Esophagus mucosa (tissue), 1 donor: ENCODE measurements around the gene SYT13. TPM values are rescaled to one million over a fixed set of nuclear protein-coding genes. Genes with fewer than 3 reads are reported as not detected.

ENCODE experiments used
- ATAC-seq: fragments of 200-7000 bp; cut with Tn5 transposase; one replicate; pipeline ENCODE4 v1.9.1; 2020
- total RNA-seq: library from RNA; stranded (reverse); gene quantifications from one replicate; pipeline ENCODE4 v1.2.4, GENCODE V29; 2023
- donor health status: DM: yes; HTN: yes; CAD: no.

Gene SYT13, protein sequence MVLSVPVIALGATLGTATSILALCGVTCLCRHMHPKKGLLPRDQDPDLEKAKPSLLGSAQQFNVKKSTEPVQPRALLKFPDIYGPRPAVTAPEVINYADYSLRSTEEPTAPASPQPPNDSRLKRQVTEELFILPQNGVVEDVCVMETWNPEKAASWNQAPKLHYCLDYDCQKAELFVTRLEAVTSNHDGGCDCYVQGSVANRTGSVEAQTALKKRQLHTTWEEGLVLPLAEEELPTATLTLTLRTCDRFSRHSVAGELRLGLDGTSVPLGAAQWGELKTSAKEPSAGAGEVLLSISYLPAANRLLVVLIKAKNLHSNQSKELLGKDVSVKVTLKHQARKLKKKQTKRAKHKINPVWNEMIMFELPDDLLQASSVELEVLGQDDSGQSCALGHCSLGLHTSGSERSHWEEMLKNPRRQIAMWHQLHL
- total RNA-seq = not detected

DNA sequence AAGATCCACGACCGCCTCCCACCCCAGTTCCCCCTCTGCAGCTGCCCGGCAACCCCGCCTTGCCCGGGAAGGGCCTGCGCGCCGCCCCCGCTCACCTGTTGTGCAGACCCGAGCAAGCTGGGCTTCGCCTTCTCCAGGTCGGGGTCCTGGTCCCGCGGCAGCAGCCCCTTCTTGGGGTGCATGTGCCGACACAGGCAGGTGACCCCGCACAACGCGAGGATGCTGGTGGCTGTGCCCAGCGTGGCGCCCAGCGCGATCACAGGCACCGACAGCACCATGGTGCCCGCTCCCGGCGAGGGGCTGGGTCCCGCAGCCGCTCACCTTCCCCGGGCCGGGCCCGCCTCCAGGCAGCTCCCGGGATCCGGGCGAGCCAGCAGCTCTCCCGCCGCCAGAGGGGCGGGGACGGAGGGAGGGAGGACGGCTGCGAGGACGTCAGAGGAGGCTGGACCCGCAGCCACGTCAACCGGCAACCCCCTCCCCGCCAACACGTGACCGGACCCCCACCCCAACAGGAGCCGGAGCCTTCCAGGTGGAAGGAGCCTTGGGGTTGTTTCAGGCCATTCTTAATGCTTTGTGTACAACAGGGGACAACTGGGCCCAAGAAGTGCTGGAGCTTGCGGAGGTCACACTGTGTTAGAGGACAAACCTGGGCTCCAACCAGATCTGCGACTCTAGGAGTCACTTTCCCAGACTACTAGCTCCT lies at the start of gene SYT13:
Gene SYT13 (minus strand): TSS at position 412 of the 703 bp plus-strand sequence. CDS start 134 bp downstream, at position 278.
- peak; percentile 49 for ATAC-seq

DNA sequence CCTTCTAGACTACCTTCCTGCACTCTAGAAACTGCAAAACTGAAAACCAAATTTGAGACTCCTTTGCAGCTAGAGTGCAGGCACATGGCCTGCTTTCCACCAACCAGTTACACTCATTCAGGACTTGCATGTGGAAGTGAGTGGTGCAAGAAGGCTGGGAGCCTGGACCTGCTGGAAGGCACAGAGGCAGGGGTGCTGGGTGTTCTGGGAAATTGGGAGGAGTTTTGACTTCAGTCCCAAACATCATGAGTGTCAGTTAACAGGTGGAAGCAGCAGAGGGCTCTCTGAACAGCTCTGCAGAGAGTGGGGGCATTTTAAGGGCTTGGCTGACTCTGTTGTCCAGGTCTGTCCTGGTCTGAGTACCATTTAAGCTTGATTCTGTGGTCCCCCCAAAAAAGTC lies 49.3 kb upstream of the SYT13 start:
- no peak for ATAC-seq

DNA sequence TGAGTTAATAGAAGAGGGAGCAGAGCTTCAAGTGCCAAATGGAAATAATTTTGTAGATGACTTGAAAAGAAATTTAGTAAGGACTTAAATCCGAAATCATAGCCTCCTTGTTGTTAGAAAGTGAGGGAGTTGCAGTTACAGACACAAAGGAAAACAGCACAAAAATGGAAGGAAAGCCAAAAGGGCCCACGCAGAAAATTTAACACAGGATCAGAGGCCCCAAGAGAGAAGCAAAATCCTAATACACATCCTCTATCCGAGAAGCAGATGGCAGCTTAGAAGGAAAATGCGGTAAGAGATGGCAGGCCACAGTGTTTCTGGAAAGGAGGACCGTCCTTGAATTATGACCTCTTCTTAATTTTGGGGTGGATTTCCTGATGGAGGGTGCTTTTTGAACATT lies 48.7 kb upstream of the SYT13 start:
- ATAC-seq = no peak

DNA sequence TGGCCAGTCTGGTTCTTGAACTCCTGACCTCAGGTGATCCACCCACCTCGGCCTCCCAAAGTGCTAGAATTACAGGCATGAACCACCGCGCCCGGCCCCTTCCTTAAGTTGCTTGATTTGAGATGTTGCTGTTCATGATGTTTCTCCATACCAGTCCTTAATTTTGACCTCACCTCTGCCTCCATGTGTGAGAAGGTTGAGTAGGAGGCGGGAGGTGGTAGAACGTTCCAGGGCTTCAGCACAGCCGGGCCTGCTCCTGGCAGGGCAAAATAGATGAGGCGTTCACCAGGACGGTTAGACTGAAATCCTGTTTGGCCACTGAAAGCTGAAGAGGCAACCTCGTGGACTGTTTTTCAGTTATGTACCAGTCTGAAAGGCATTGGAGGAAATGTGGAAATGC lies 48.3 kb upstream of the SYT13 start:
- no peak for ATAC-seq

DNA sequence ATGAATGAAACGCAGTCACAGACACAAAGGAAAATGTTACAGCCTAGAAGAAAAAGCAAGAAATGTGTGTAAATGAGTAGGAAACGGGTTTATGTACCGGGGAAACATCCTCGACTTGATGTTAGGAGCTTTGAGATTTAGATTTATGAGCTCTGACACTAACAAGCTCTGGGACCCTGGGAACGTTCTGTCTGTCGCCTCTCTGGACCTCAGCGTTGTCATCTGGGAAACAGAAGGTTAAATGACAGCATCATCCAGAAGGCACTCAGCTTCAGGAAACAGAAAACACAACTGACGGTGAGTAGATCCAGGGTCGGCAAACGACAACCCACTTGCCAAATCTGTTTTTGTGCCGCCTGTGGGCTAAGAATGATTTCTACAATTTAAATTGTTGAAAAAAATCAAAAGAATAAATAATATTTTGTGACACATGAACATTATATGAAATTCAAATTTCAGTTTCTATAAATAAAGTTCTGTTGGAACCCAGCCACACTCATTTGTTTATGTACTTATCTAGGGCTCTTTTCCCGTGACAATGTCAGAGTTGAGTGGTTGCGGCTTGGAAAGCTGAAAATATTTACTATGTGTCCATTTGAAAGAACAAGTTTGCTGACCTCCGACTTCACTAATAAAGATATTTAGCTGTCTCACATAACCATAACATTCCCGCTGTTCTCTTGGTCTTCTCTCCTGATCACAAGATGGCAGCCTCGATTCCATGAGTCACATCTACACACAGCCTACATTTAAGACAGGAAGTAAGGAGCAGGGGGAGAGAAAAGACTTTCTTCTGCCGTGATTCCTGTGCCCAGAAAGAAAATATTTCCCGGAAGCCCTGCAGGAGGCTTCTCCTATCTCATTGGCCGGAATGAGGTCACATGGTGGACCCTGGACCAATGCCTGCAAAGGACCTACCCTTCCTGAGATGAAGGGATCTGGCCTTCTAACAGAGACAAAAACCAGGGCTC lies 47.1 kb upstream of the SYT13 start:
- ATAC-seq = no peak

DNA sequence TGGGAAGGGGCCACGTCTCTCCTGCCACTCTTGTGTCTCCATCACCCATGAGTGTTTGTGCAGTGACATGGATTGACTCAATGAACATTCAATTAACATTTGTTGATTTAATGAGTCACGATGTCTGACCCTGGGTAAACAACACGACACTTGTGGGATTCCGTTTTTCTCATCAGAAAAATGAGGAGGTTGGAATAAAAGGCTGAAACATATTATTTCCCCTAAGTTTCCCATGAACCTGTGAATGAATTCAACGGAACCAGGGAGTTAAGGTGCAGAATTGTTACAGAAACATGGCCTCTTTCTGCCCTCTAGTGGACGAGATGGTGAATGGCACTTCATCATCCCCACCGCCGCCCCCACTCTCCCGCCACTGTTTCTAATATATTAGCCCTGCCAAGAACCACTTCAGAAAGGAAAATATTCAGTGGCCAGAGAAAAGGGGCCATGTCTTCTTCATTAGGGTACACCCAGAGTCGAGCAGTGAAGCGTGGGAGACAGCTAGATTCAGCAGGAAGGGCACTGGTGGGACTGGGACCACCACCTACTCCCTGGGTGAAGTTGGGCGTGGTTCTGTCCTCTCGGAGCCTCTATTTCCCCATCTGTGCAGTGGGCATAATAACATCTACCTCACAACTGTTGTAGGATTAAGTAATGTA lies 46.3 kb upstream of the SYT13 start:
- ATAC-seq = peak; percentile 62

DNA sequence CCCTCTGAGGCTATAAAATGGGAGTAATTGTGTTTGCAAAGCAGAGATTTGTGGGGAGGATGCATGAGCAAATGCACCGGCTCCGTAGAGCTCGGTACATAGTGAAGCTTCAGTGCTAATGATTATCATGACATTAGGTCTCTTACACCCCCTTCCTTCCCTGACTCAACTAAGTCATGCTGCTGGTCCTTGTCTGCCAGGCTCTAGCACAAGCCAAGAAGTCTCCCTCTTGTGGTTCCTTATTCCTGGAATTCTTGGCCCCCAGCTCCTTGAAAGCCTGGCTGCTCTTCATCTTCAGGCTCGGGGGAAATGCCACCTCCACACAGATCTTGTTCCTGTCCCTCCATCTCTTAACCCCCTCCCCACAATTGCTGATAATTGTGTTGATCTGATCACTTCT lies 45.7 kb upstream of the SYT13 start:
- no peak for ATAC-seq

DNA sequence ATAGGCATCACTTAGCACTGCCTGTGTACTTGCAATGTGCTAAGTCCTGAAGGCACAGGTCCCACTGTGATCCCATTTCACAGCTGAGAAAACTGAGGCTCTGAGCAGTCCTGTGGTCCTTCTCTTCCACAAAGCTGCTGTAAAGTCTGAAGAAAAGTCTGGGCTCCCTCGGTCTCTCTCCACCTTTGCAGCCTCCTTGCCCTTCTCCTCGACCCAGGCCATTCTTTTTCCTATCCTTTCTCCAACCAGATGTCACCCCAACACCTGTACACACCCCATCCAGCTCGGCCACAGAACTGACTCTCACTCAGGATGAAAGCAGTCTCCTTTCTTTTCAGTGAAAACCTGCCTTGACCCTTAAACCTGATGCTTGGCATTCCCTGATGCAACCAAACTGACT lies 42.6 kb upstream of the SYT13 start:
- no peak for ATAC-seq

DNA sequence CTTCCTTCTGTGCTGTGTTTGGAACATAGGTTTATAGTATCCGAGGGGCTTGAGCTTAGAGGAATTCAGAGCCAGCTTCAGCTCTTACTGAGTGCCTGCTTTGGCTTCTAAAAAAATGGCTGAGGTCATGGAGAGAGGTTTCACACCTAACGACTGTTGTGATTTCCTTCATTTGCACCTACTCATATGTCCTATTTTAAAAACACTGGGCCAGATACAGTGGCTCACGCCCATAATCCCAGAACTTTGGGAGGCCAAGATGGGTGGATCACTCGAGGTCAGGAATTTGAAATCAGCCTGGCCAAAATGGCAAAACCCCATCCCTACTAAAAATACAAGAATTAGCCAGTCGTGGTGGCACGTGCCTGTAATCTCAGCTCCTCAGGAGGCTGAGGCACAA lies 38.3 kb upstream of the SYT13 start:
- ATAC-seq = no peak

DNA sequence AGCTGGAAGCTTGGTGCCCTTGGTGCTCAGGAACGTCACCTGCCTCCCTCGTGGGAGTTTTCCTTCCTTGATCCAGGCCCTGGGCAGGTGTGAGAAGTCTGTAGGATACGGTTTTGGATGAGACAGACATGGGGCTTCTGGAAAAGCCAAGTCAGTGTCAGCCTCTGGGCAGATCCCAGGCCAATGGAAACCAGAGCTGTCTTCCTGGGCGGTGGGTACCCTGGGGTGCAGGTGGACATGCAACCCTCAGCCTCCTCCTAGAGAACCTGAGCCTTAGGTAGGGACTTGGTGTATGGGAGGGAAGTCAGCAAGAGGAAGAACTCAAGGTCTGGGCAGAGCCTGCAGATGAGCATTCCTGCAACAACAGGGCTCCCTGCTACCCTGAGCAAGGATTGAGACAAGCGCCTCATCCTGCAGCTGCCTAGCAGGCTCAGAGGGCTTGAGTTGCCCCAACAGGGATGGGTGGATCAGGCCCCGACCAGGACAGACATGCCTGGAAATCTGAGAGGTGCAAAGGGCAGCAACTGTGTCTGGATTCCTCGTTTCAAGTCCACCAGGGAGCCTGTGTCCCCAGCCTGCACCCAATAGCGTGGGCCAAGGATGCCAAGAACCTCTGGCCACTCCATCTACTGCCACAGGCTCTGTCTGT lies 37.6 kb upstream of the SYT13 start:
- peak; percentile 25 for ATAC-seq

DNA sequence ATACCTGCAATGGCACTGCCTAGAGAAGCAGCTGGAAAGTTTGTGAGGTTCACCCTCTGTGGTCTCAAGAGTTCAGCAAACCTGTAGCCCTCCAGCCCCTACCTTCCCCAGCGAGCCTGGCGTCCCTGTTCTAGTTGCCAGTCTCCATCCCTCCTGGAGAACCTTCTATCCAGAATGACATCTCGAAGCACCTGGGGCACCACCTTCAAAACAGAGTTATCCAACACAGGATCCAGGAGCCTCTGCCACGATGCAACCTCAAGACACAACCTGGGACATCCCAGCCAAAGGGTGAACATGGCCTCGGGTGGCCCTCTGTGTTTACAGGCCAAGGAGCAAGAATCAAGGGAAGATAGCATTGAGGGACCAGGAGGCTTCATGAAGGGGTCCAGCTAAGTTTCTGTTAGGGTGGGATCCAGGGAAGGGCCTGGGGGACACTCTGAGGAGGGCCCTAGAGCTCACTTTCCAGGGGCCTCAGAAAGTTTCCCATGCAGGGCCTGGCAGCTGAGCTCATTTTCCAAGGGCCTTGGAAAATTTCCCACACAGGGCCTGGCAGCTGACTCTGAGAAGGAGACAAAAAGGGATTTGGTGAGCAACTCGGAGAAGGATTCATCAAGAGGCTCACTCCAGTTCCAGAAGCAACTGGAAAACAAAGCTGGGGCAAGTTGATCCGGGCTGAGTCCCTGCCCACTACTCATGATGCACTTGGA lies 36.9 kb upstream of the SYT13 start:
- ATAC-seq = no peak

DNA sequence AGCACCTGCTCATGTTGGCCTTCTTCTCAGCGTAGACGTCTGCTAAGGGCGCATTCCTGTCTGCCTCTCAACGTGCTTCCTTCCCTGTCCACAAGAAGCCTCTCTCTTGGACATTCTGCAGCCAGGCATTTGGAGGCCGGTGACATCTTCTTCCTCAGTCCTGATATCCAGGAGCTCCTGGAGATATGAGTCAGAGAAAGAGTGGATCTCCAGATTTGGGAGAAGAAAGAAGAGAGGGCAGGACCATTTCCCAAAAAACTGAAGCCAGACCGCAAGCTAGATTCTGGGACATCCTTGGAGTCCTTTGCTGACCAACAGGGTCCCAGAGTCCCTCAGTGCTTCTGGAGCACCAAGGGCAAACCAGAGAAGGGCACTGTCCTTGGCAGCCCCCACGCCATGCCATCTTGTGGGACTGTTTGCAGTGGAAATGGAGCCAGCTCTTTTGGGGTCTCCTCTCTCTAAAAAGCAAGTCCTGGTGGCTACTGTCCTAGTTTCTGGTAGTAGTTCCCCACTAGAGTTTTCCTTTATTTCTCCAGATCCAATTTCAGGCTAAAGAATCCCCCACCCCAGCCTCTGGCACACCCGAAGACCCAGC lies 36.1 kb upstream of the SYT13 start:
- ATAC-seq = no peak

DNA sequence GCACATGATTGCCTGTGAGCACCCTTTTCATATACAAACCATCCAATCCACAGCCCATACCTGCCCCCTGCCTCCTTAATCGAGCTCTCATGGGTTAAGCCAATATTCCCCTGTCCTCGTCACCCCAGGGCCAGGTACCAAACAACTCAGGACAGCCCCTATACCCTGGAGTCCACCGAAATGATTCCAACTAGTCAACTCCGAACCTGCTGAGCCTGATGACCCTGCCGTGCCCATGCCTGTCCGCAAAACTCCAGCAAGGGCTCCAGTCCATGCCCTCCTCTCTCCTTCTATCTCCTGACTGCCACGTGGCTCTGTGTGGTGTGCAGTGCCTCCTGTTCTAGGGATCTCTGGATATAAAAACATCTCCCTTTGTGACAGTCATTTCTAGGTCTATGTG lies 35.5 kb upstream of the SYT13 start:
- no peak for ATAC-seq

DNA sequence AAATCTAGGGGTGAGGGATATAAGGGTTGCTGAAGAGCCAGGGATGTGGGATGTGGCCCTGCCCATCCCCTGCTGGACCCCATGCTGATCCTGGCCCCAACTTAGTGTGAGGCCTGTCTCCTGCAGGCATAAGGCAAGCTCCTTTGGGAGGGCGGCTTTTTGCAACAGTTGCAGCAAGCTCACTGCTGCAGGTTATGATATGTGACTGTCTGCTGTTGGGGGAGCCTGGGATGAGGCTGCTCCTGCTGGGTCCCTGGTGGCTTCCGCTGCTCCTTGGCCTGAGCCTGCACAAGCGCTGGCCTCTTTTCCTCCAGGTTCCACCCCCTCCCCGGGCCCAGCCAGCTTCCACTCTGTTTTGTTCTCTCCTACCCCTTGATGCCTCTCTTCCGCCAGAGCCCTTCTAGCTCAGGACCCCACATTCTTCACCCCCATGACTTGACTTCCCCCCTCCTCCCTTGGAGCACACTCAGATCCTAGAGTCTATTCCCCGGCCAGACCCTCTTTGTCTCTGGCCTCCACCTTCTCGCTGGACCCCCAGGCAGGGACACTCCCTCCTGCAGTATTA lies 35.0 kb upstream of the SYT13 start:
- ATAC-seq = no peak

DNA sequence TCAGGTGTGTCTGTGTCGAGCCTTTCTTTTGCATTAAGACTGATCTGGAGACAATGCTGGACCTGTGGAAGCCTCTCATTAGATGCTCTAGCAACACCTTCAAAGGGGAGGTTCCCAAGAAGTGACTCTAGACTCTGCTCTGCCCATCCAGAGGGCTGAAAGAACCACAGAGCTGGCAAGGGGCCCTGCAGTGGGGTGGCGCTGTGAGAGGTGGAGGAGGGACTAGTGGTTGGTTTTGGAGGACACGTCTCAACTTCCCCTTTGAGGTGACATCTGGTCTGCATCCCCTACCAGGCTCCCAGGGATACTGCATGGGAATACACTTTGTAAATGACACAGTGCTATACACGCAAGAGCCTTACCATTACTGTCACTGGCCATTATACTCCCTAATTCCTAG lies 34.2 kb upstream of the SYT13 start:
- no peak for ATAC-seq

DNA sequence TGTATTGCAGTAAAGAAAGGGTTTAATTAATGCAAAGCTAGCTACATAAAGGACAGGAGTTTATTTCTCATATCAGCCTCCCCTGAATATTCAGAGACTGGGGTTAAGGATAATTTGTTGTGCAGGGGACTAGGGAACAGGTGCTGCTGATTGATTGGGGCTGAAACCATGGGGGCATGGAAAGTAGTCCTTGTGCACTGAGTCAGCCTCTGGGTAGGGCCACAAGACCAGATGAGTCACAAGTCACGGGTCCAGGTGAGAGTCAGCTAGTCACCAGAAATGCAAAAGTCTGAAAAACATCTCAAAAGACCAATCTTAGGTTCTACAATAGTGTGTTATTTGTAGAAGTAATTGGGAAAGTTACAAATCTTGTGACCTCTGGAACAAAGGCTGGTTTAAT lies 32.9 kb upstream of the SYT13 start:
- no peak for ATAC-seq

DNA sequence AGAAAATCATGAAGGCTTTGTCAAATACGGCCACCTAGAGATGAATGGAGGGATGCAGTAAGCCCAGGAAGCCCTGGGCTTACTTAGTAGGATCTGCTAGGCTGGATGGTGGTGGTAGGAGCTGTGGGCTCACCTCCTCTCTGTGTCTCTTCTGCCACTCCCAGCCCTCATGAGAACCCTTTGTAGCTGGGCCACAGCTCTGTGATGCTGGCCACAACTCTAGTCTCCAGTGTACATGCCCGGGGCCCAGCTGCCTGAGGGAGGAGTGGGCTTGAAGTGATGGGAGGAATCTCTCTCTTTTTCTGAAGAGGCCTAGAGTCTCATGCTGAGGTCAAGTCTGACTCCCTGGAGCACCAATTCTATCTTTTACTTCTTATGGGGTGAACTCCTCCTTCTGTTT lies 32.4 kb upstream of the SYT13 start:
- no peak for ATAC-seq

DNA sequence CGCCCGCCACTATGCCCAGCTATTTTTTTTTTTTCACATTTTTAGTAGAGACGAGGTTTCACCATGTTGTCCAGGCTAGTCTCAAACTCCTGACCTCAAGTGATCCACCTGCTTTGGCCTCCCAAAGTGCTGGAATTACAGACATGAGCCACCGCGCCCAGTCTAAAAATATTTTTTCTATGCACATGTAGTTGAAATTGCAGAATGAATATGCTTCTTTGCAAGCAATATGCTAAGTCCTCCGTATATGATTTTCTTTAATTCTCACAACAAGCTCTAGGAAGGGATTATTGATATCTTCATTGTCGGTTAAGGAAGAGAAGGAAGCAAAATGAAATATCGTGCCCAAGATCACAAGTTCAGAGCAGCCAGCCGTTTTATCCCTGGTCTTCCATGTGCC lies 30.1 kb upstream of the SYT13 start:
- no peak for ATAC-seq

DNA sequence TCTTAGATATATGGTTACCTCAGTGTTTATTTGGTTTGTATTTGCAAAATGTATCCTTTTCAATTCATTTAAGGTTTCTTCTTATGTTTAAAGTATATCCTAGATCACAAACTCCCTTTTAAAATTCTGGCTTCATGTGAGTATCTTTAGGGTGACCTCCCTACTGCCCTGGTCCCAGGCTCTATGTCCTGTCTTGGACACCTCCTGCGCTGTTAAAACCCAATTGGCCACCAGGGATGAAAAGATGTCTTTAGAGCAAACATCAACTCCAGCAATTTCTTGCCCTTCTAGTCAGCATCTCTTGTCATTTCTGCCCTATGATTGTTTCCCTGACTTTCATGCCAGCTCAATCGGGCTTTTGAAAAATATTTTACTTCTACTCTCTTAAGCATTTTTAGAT lies 28.8 kb upstream of the SYT13 start:
- no peak for ATAC-seq

DNA sequence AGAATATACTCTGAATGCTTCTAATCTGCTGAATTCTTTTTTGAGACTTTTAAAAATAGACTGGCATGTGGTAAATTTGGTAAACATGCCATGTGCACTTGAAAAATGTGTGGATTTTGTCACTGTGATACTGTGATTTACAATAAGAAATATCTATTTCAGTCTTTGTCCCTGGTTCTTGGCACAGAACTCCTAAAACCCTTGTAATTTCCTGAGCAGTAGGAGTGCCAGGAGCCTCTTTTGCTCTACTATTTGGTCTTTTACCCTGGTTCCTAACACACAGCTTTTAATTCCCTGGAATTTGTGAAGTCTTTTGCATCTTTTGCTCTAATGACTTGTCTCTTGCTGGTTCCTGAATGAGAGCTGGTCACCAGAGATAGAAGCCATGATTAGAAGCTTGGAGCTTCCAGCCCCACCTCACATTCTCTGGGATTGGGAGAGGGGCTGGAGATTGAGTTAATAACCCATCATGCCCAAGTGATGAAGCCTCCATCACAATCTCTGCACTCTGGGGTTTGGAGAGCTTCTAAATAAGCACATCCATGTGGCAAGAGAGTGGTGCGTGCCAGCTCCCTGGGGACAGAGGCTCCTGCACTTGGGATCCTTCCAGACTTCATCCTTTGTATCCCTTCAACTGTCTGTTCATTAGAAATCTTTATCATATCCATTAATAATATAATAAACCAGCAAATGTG lies 27.2 kb upstream of the SYT13 start:
- no peak for ATAC-seq
